ENCODE measurements around the gene ASAP2. TPM values are rescaled to one million over a fixed set of nuclear protein-coding genes. Genes with fewer than 3 reads are reported as not detected.

The ASAP2 gene
- total RNA-seq, 2 donors from 2014 or later = 9.2 to 17.8 TPM

- no peak overlapping the region for H3K27ac ChIP-seq
- WGBS = 88% methylated on average over 8 of the region's 8 CpGs
- TF ChIP-seq CTCF (IDR thresholded peaks at IDR 0.05) (no peak), POLR2AphosphoS5 (IDR thresholded peaks at IDR 0.05) (no peak), POLR2A (IDR thresholded peaks at IDR 0.05) (no peak)
- H3K27me3 ChIP-seq (replicated peaks; ENCODE audit: insufficient read depth) = no peaks in the 10 kb centered on the region
- intact Hi-C loops (cut with DNase I) = no loop called here
- H3K36me3 ChIP-seq = no peaks in the 10 kb centered on the region
- H3K4me1 ChIP-seq (replicated peaks) = no peaks in the 10 kb centered on the region
- no peak overlapping the region for H3K4me3 ChIP-seq
- no peaks in the 10 kb centered on the region for H3K9me3 ChIP-seq
- DNase-seq (ENCODE audit: low spot score) = no peak
These were observed 36.7 kb downstream of the ASAP2 start for GRCh38 chr2:9243357-9243756.

DNA sequence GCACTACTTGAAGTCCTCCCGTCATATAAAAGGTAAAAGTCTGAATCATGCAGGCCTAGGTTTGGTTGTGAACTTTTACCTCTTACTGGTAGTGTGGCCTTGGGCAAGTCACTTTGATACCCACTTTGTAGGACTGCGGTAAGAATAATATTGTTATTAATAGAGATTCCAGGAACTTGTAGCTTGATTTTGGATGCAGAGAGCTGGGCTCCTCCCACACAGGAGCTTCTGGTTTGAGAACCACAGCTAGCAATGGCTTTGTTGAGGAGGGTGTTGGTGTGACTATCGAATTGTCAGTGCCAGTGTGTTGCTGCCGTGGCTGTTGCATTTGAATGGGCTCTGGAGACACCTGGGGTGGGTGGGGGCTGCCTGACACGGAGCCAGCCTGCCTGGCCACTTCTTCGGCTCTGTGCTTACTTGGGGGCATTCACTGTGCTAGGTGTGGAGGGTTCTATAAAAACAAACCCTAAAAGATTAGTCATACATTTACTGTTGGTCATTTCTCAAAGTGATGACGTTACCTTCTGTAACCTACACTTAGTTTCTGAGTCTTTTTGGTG, 38.5 kb downstream of the ASAP2 start:
- Histone ChIP-seq H3K9me3 (no peaks in the 10 kb centered on the region), H3K36me3 (no peaks in the 10 kb centered on the region), H3K27me3 (replicated peaks; ENCODE audit: insufficient read depth) (no peaks in the 10 kb centered on the region), H3K4me1 (replicated peaks) (no peaks in the 10 kb centered on the region), H3K4me3 (no peak overlapping the region), H3K27ac (no peak overlapping the region)
- TF ChIP-seq POLR2A (IDR thresholded peaks at IDR 0.05) (no peak), POLR2AphosphoS5 (IDR thresholded peaks at IDR 0.05) (no peak), CTCF (IDR thresholded peaks at IDR 0.05) (no peak)
- WGBS = 75% methylated on average over 7 of the region's 7 CpGs
- no peak for DNase-seq (ENCODE audit: low spot score)
- intact Hi-C loops (cut with DNase I) = no loop called here

- TF ChIP-seq POLR2A (IDR thresholded peaks at IDR 0.05) = no peak
- TF ChIP-seq POLR2AphosphoS5 (IDR thresholded peaks at IDR 0.05) = no peak
- TF ChIP-seq CTCF (IDR thresholded peaks at IDR 0.05) = no peak
- no peaks in the 10 kb centered on the region for H3K9me3 ChIP-seq
- no peak overlapping the region for H3K4me3 ChIP-seq
- WGBS = 90% methylated on average over 13 of the region's 13 CpGs
- no peaks in the 10 kb centered on the region for H3K27me3 ChIP-seq (replicated peaks; ENCODE audit: insufficient read depth)
- H3K27ac ChIP-seq = no peak overlapping the region
- H3K36me3 ChIP-seq = no peaks in the 10 kb centered on the region
- intact Hi-C loops (cut with DNase I) = no loop called here
- H3K4me1 ChIP-seq (replicated peaks) = no peaks in the 10 kb centered on the region
- DNase-seq (ENCODE audit: low spot score) = no peak
These were observed 40.6 kb downstream of the ASAP2 start for GRCh38 chr2:9247177-9247576.

DNA sequence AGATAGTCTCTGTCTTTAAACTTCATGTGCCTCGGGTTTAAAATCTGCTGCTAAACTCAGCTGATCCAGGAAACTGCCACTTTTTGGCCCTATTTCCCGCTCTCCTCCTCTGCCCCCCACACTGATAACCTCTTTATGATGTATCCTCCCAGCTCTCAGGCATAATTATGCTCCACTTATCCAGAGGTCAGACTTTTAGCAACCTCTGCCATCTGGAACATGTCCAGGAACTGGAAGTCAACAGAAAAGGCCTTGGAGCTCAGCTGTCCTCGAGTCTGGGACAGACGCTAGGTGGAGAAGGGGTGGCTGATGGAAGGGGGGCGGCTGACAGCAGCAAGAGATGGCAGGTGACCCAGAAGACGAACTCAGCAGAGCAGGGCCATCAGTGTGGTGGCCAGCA, 41.2 kb downstream of the ASAP2 start:
- no peaks in the 10 kb centered on the region for H3K27me3 ChIP-seq (replicated peaks; ENCODE audit: insufficient read depth)
- H3K9me3 ChIP-seq = no peaks in the 10 kb centered on the region
- no peak for TF ChIP-seq POLR2AphosphoS5 (IDR thresholded peaks at IDR 0.05)
- no peak for TF ChIP-seq POLR2A (IDR thresholded peaks at IDR 0.05)
- H3K4me3 ChIP-seq = no peak overlapping the region
- 60% methylated on average over 6 of the region's 6 CpGs for whole genome bisulfite sequencing
- no peaks in the 10 kb centered on the region for H3K4me1 ChIP-seq (replicated peaks)
- H3K27ac ChIP-seq = no peak overlapping the region
- no peak for DNase-seq (ENCODE audit: low spot score)
- no peaks in the 10 kb centered on the region for H3K36me3 ChIP-seq
- intact Hi-C loops (cut with DNase I) = no loop called here

DNA sequence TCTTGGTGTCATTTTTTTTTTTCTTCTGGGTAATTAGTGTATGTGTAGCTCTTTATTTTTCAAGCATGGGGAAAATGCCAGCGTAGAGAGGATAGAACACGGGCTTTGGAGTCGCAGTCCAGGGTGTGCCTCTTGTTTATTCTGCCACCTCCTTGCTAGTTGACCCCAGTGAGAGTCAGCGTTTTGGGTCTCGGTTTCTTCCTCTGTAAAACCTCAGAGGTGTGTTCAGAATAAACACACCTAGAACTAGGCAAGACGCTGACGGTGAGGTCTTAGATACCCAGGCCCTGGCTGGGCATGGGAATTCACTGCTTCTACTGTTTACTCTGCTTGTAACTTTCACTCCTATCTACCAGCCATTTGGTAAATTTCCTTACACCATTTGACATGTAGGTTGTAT, 41.8 kb downstream of the ASAP2 start:
- no peaks in the 10 kb centered on the region for H3K27me3 ChIP-seq (replicated peaks; ENCODE audit: insufficient read depth)
- no peaks in the 10 kb centered on the region for H3K36me3 ChIP-seq
- DNase-seq (ENCODE audit: low spot score) = no peak
- intact Hi-C loops (cut with DNase I) = no loop called here
- TF ChIP-seq POLR2AphosphoS5 (IDR thresholded peaks at IDR 0.05) = no peak
- no peak overlapping the region for H3K27ac ChIP-seq
- H3K4me1 ChIP-seq (replicated peaks) = no peaks in the 10 kb centered on the region
- WGBS = 87% methylated on average over 7 of the region's 7 CpGs
- no peaks in the 10 kb centered on the region for H3K9me3 ChIP-seq
- H3K4me3 ChIP-seq = no peak overlapping the region

DNA sequence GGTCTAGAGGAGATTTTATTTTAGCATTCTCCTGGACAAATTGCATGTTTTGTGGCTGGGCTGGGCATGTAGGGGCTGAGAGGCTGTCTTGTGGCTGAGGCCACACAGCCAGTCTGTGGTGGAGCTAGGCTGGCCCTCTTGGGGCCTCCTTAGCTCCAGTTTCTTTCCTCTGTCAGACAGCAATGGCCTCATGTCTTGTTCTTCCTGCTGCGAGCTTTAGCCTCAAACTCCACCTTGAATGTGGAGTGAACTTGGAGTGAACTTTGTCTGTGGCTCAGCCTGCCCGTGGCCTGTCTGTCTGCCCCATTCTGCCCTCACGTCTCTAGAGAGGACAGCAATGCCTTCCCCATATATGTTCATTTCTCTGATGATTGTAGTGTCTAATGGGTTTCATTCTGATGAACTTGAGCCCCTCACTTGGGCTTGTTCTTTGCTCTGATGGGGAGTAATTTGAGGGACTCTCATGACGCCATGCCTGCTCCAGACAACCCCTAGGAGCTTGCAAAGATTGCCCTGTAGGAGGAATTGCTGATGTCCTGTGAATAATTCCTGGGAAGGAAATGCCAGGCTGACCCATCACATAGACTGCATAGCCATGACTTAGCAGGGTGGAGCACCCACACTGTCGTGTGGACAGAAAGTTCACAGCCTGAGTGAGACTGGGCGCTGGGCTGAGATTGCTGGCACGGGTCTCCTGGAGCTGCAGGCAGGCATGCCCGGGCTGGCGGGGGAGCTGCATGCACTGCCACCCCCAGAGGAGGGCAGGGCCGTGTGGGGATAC, 42.6 kb downstream of the ASAP2 start:
- Histone ChIP-seq H3K9me3 (no peaks in the 10 kb centered on the region), H3K4me1 (replicated peaks) (no peaks in the 10 kb centered on the region), H3K27me3 (replicated peaks; ENCODE audit: insufficient read depth) (no peaks in the 10 kb centered on the region), H3K4me3 (no peak overlapping the region), H3K36me3 (no peaks in the 10 kb centered on the region), H3K27ac (no peak overlapping the region)
- TF ChIP-seq POLR2A (IDR thresholded peaks at IDR 0.05) = no peak
- no peak for TF ChIP-seq POLR2AphosphoS5 (IDR thresholded peaks at IDR 0.05)
- no peak for TF ChIP-seq CTCF (IDR thresholded peaks at IDR 0.05)
- peak; percentile 39 for DNase-seq (ENCODE audit: low spot score)
- 44% methylated on average over 10 of the region's 10 CpGs for WGBS
- intact Hi-C loops (cut with DNase I) = no loop called here
